Mesothelial cell of epicardium (in vitro differentiated cells): ENCODE results near the gene GUCY2F. TPM values are rescaled to one million over a fixed set of nuclear protein-coding genes. Genes with fewer than 3 reads are reported as not detected.

Experiments
- DNase-seq, 2 experiments: peaks; one replicate each; pipeline ENCODE4 v3.0.0; 2021; ENCODE audit warnings: low spot score in 2 of 2; ENCODE audit not compliant: unreplicated experiment in 2 of 2
- H3K27ac Mint-ChIP-seq: 2 replicates; pipeline ENCODE4 v1.8.0; 2021; ENCODE audit warnings: mixed read lengths
- H3K27me3 Mint-ChIP-seq: 2 replicates; pipeline ENCODE4 v1.8.0; 2021; ENCODE audit warnings: low read depth, mixed read lengths
- H3K36me3 Mint-ChIP-seq: 2 replicates; pipeline ENCODE4 v1.8.0; 2021; ENCODE audit warnings: mixed read lengths
- H3K4me1 Mint-ChIP-seq: 2 replicates; pipeline ENCODE4 v1.8.0; 2021; ENCODE audit warnings: mixed read lengths
- H3K4me3 Mint-ChIP-seq: 2 replicates; pipeline ENCODE4 v1.8.0; 2021; ENCODE audit warnings: mild to moderate bottlenecking, moderate library complexity, mixed read lengths
- H3K9me3 Mint-ChIP-seq: 2 replicates; pipeline ENCODE4 v1.8.0; 2021; ENCODE audit warnings: mixed read lengths
- CTCF ChIP-seq: fragments of 200-600 bp; sonication (generic); IDR thresholded peaks from one replicate; pipeline ENCODE4 v1.5.0; 2021; ENCODE audit warnings: antibody characterized with exemption; ENCODE audit not compliant: unreplicated experiment
- total RNA-seq: library from RNA; stranded (reverse); gene quantifications from 3 replicates; pipeline ENCODE4 v1.2.1, GENCODE V29; 2021

The GUCY2F gene
- 0.07 TPM in 2 of 3 replicates, not detected in the other for total RNA-seq

- Mint-ChIP-seq H3K4me1 (peaks cover 7% of the 10 kb centered on the region), H3K9me3 (no peaks in the 10 kb centered on the region), H3K36me3 (no peaks in the 10 kb centered on the region), H3K4me3 (no peak within 1 kb of the TSS), H3K27me3 (peaks cover 17% of the 10 kb centered on the region), H3K27ac (peak within 1 kb of the TSS; percentile 2)
- no peak for DNase-seq
- no peak for TF ChIP-seq CTCF
Measured at GRCh38 chrX:109481986-109482385, at the start of gene GUCY2F. GUCY2F (minus strand) TSS chrX:109482086; CDS start chrX:109475936, 6,150 bp downstream.

- Mint-ChIP-seq H3K9me3 (peaks cover 5% of the 10 kb centered on the region), H3K27me3 (peaks cover 40% of the 10 kb centered on the region), H3K4me1 (no peaks in the 10 kb centered on the region), H3K4me3 (no peak overlapping the region), H3K36me3 (no peaks in the 10 kb centered on the region), H3K27ac (no peak overlapping the region)
- TF ChIP-seq CTCF = no peak
- no peak for DNase-seq
Measured at GRCh38 chrX:109519001-109519400, 37.1 kb upstream of the GUCY2F start.

- H3K4me1 Mint-ChIP-seq = no peaks in the 10 kb centered on the region
- TF ChIP-seq CTCF = no peak
- H3K36me3 Mint-ChIP-seq = no peaks in the 10 kb centered on the region
- peaks cover 17% of the 10 kb centered on the region for H3K9me3 Mint-ChIP-seq
- H3K27me3 Mint-ChIP-seq = peaks cover 32% of the 10 kb centered on the region
- DNase-seq = no peak
- no peak overlapping the region for H3K4me3 Mint-ChIP-seq
- H3K27ac Mint-ChIP-seq = no peak overlapping the region
Measured at GRCh38 chrX:109511113-109511512, 29.2 kb upstream of the GUCY2F start.

- Mint-ChIP-seq H3K36me3 (no peaks in the 10 kb centered on the region), H3K4me3 (no peak overlapping the region), H3K9me3 (peaks cover 15% of the 10 kb centered on the region), H3K27ac (no peak overlapping the region), H3K4me1 (no peaks in the 10 kb centered on the region), H3K27me3 (peaks cover 21% of the 10 kb centered on the region)
- no peak for DNase-seq
- no peak for TF ChIP-seq CTCF
Measured at GRCh38 chrX:109508915-109509314, 27.0 kb upstream of the GUCY2F start.

GRCh38 chrX:109501176-109501575, 19.3 kb upstream of the GUCY2F start:
- no peak for DNase-seq
- no peak for TF ChIP-seq CTCF
- Mint-ChIP-seq H3K4me1 (no peaks in the 10 kb centered on the region), H3K27me3 (peaks cover 24% of the 10 kb centered on the region), H3K36me3 (no peaks in the 10 kb centered on the region), H3K9me3 (no peaks in the 10 kb centered on the region), H3K27ac (no peak overlapping the region), H3K4me3 (no peak overlapping the region)

- Mint-ChIP-seq H3K4me3 (no peak overlapping the region), H3K27me3 (peaks cover 38% of the 10 kb centered on the region), H3K9me3 (no peaks in the 10 kb centered on the region), H3K36me3 (no peaks in the 10 kb centered on the region), H3K4me1 (no peaks in the 10 kb centered on the region), H3K27ac (no peak overlapping the region)
- TF ChIP-seq CTCF = no peak
- no peak for DNase-seq
Measured at GRCh38 chrX:109498434-109498833, 16.5 kb upstream of the GUCY2F start.
